DND-41 (cell line): Measurements from ENCODE around the gene BTN1A1.

Source experiments
- EZH2 ChIP-seq: IDR thresholded peaks from 3 replicates; pipeline ENCODE4 v1.6.1; 2012; ENCODE audit warnings: borderline replicate concordance, low read depth, mild to moderate bottlenecking, moderate library complexity, low read length, inconsistent platforms; ENCODE audit not compliant: severe bottlenecking
- TF ChIP-seq, protein P1 (sequence below): IDR thresholded peaks from 2 replicates; pipeline ENCODE4 v1.5.1; 2012; ENCODE audit warnings: borderline replicate concordance, low read length, moderate library complexity, mild to moderate bottlenecking; ENCODE audit not compliant: poor library complexity, severe bottlenecking; ENCODE audit errors: extremely low read depth

DNA sequence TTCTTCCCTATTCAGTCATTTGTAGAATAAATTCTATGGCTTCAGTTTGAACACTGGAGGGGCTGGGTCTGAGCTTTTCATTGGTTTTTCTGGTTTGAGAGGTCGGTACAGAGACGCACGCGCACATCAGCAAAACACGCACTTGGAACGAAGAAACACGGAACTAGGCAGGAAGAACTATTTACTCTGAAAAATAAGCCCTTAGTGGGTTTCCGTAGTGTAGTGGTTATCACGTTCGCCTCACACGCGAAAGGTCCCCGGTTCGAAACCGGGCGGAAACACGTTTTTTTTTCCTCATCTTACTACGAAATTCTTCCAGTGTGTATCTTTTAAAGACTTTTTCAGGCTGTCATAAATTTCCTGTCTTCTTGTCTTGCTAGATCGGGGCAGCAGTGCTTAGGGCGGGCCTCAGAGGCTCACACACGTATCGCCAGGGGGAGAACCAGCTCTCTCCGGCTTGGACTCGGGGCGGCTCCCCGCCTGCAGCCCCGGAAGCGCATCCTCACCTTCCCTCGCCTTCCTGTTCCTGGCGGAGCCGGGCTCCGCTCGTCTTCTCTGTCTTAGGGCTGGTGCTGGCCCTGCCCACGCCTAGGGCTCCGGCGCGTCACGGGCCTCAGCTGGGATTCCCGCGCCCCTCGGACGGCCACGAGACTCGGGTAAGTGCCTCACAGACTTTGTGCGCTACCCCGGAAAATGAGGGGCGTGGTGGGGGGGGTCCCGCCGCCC, 37.9 kb downstream of the BTN1A1 start, which contains the start of gene HMGN4:
- TF ChIP-seq, protein P1, sequence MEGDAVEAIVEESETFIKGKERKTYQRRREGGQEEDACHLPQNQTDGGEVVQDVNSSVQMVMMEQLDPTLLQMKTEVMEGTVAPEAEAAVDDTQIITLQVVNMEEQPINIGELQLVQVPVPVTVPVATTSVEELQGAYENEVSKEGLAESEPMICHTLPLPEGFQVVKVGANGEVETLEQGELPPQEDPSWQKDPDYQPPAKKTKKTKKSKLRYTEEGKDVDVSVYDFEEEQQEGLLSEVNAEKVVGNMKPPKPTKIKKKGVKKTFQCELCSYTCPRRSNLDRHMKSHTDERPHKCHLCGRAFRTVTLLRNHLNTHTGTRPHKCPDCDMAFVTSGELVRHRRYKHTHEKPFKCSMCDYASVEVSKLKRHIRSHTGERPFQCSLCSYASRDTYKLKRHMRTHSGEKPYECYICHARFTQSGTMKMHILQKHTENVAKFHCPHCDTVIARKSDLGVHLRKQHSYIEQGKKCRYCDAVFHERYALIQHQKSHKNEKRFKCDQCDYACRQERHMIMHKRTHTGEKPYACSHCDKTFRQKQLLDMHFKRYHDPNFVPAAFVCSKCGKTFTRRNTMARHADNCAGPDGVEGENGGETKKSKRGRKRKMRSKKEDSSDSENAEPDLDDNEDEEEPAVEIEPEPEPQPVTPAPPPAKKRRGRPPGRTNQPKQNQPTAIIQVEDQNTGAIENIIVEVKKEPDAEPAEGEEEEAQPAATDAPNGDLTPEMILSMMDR, result peak; percentile 26
- no peak for TF ChIP-seq EZH2
